Brain microvascular endothelial cell (primary cell): ENCODE measurements around the gene STXBP5.
A peak's percentile ranks its signal among the peaks of the same experiment; 100 is the strongest.
"Not testable (repeated sequence)": the region's sequence is repeated elsewhere in the genome, so short reads cannot be mapped to it uniquely, and the experiment has no call there.

Experiments used
- DNase-seq: peaks from one replicate; pipeline ENCODE4 v3.0.0-alpha.2; 2020
- H3K27ac ChIP-seq: fragments of 250-450 bp; sonication (Bioruptor Pico); 2 replicates; pipeline ENCODE4 v1.5.1; 2020; ENCODE audit warnings: mild to moderate bottlenecking, moderate library complexity
- H3K27me3 ChIP-seq: fragments of 250-450 bp; sonication (Bioruptor Pico); replicated peaks from 2 replicates; pipeline ENCODE4 v1.5.1; 2020; ENCODE audit warnings: mild to moderate bottlenecking
- H3K36me3 ChIP-seq: fragments of 250-450 bp; sonication (Bioruptor Pico); replicated peaks from 2 replicates; pipeline ENCODE4 v1.5.1; 2020; ENCODE audit warnings: mild to moderate bottlenecking
- H3K4me3 ChIP-seq: 2 replicates; pipeline ENCODE4 v1.5.1; 2011; ENCODE audit warnings: low read depth, mild to moderate bottlenecking, control low read depth, low read length, moderate library complexity
- CTCF ChIP-seq: IDR thresholded peaks from 2 replicates; pipeline ENCODE4 v1.5.1; 2011; ENCODE audit warnings: low read depth, mild to moderate bottlenecking, moderate library complexity, low read length, control low read depth, inconsistent platforms; ENCODE audit errors: missing control alignments
- in situ Hi-C: cut with HindIII; loops from 2 replicates; pipeline ENCODE4 v1.10.0; 2017; ENCODE audit warnings: low sequenced_read_pairs, low pct_ligation_motif_present

STXBP5 gene

DNA sequence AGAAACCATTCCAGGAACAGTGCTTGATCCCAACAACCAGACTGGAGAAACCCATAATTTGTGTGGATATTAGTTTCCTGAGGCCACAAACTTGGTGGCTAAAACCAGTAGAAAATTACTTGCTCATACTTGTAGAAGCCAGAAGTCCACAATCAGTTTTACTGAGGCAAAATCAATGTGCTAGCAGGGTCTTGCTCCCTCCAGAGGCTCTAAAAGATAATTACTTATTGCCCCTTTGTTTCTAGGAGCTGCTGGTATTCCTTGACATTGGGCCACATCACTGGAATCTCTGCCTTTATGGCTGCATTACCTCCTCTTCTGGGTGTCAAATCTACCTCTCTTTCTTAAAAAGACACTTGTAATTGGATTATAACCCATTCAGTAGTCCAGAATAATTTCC lies 162.1 kb downstream of the STXBP5 start:
- TF ChIP-seq CTCF = peak; percentile 15
- in situ Hi-C loops = no loop called here
- DNase-seq = no peak
- Histone ChIP-seq H3K27me3 (no peaks in the 10 kb centered on the region), H3K36me3 (peaks cover 7% of the 10 kb centered on the region), H3K4me3 (no peak overlapping the region), H3K27ac (no peak overlapping the region)

- TF ChIP-seq CTCF = no peak
- in situ Hi-C loops = no loop called here
These were observed 167.1 kb downstream of the STXBP5 start for GRCh38 chr6:147371325-147371724.

GRCh38 chr6:147372806-147373205 lies 168.6 kb downstream of the STXBP5 start:
- DNase-seq = no peak
- Histone ChIP-seq H3K27me3 (no peaks in the 10 kb centered on the region), H3K4me3 (no peak overlapping the region), H3K27ac (no peak overlapping the region), H3K36me3 (no peaks in the 10 kb centered on the region)
- TF ChIP-seq CTCF = no peak
- in situ Hi-C loops = no loop called here

More at GRCh38 chr6:147371325-147371724, 167.1 kb downstream of the STXBP5 start:
- H3K36me3 ChIP-seq = no peaks in the 10 kb centered on the region
- no peak overlapping the region for H3K4me3 ChIP-seq
- H3K27ac ChIP-seq = no peak overlapping the region
- DNase-seq = no peak
- no peaks in the 10 kb centered on the region for H3K27me3 ChIP-seq

- TF ChIP-seq CTCF = no peak
- Histone ChIP-seq H3K27me3 (no peaks in the 10 kb centered on the region), H3K36me3 (peaks cover 7% of the 10 kb centered on the region), H3K27ac (no peak overlapping the region), H3K4me3 (no peak overlapping the region)
- in situ Hi-C loops = no loop called here
- DNase-seq = no peak
These were observed 174.6 kb downstream of the STXBP5 start for GRCh38 chr6:147378819-147379218.

DNA sequence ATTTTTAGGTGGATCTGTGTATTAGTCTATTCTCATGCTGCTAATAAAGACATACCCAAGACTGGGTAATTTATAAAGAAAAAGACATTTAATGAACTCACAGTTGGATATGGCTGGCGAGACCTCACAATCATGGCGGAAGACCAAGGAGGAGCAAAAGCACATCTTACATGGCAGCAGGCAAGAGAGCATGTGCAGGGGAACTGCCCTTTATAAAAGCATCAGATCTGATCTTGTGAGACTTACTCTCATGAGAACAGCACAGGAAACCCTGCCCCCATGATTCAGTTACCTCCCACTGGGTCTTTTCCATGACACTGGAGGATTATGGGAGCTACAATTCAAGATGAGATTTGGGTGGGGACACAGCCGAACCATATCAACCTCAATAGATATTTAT lies 176.6 kb downstream of the STXBP5 start:
- peaks cover 13% of the 10 kb centered on the region for H3K36me3 ChIP-seq
- H3K4me3 ChIP-seq, H3K27me3 ChIP-seq, in situ Hi-C loops, DNase-seq, H3K27ac ChIP-seq: not testable (repeated sequence)

- no peak for TF ChIP-seq CTCF
These were observed 177.5 kb downstream of the STXBP5 start for GRCh38 chr6:147381712-147382111.

More at GRCh38 chr6:147381712-147382111, 177.5 kb downstream of the STXBP5 start:
- Histone ChIP-seq H3K27ac (no peak overlapping the region), H3K27me3 (no peaks in the 10 kb centered on the region), H3K36me3 (peaks cover 13% of the 10 kb centered on the region), H3K4me3 (no peak overlapping the region)
- no peak for DNase-seq
- in situ Hi-C loops = no loop called here
